GM21515 (cell line): ENCODE data around the gene ARSJ.
A peak's percentile ranks its signal among the peaks of the same experiment; 100 is the strongest.
"Not testable (repeated sequence)": the region's sequence is repeated elsewhere in the genome, so short reads cannot be mapped to it uniquely, and the experiment has no call there.

ENCODE experiments used
- ATAC-seq: cut with Tn5 transposase; IDR thresholded peaks from one replicate; pipeline ENCODE4 v1.9.1; 2021; ENCODE audit not compliant: unreplicated experiment

ARSJ gene

DNA sequence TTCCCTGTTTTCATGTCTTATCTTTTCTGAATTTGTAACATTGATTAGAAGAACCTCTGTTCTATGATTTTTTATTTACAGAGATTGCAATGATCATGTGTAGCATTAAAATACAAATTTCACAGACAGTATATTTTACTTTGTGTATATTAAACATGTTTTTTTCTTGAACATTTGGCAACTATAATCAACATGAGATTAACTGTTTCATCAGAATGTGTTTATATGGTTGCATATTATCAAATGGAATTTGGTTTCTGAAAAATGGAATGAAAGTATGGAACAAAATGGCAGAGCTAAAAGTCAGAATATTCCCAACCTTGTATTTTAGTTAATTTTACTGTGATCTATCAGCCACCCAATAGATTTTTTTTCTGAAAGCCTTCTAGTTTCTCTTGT, 19.9 kb downstream of the ARSJ start:
- no peak for ATAC-seq

DNA sequence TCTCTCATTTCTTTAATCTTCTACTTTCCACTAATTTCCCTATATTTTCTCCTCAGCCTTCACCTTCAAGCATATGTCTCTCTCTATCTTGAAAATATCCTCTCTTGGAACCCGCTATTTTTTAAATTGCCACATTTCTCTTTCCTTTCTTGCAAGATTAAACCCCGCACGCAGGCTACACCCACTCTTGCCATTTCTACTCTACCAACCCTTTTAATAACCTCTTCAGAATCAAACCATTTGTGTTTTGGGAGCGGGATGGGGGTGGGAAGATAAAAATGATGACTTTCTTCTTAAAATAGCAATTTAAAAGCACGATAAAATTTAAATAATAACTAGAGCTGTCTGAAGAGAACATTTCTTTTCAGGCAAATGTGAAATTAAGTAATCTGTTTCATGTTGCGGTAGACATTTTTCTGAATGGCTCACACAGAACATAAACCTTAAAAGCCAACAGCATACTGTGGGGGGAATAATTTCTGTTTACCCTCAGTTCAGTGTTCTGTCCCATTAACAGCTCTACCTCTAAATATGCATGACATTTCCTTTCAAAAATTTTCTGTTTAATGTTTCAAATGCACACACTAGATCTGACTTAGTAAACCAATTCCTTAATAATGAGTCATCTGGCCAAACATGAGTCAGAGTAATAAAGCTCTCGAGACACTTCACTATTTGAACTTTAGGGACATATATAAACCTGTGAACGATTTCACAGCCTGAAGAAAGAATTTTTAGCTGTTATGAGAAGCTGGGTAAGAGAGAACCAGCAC, 20.5 kb downstream of the ARSJ start:
- ATAC-seq: no peak

DNA sequence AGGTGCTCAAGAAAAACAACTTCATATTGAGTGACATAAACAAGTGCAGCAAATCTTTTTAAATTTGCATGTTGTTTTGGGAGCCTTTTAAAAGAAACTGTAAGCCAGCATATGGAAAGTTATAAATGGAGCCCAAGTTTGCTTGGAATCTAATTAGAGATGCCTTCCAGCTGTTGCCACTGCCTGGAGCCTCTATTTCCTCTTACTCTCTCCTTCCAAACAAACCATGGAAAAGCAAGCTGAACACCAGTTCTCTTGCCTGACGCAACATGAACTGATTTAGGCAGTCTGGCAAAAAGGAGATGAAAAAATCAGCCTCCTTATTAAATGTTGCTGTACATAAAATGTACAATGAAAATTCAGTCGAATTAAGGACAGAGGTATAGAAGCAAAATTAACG, 21.5 kb downstream of the ARSJ start:
- ATAC-seq: no peak

DNA sequence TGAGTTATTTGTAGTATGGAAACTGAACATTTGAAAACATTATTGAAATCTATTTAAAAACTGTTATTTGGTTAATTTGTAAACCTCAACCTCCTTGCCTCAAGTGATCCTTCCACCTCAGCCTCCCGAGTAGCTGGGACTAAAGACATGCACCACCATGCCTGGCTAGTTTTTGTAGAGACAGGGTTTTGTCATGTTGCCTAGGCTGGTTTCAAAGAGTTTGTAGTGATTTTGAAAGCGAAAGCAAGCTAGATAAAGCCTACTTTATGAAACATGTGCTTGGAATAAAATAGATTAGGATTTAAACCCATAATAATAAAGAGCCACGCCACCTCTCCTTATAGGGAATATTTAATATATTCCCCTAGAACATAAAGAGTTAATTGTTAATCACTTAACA, 23.5 kb downstream of the ARSJ start:
- ATAC-seq: no peak

DNA sequence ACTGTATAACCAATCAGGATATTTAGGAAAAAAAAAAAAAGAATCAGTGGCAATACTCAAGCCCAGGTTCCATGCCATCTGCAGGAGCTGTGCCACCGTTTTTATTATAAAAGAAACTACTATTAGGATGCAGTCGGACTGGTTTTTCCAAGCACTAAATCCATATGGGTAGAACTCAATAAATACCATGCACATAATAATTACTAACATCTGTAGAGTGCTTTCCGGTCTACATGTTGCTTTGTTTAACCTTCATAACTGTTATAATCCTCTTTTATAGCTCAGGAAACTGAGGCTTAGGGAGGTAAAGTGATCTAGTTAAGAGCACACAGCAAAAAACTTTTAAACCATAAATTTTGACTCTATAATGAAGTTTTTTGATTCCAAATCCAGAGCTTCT, 24.0 kb downstream of the ARSJ start:
- ATAC-seq: no peak

DNA sequence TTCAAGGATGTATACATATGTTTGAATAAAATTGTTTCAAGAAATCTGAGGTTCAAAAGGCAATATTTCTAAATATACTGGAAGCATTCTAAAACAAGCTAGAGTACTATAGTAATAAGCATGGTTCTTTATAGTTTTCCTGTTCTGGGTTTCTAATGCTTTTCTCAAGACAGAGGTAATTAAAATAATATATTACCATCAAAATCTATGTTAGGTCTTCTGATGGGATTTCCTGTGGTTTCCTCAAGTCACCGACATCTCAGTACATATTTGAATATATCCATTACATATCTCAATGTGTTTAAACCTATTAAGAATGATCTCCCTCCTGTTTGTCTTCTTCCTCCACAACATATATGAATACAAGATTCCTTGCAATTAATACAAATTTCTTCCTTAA, 25.6 kb downstream of the ARSJ start:
- no peak for ATAC-seq

DNA sequence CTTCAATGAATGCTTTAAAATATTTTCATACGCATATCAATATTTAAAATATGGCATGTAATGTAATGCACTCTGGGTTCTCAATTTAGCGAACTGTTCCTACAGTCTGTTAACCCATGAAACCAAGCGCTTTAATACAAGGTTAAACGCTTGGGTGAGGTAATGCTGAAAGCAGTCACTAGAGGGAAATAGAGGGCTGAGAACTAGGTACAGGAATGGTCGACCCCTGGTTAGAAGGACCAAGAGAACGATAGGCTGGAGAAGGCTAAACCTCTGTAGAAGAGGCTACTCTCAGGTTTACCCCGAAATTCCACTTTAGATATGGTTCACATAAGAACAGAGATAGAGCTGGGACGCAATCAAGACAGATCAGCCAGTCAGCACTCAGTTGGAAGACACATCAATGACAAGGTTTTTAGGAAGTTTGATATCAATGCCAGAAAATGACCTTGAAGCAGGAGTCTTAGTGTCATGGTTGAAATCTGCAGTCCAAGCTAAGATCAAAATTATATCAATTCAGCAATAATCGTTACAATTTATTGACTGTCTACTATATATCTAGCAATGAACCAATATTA, 26.9 kb downstream of the ARSJ start:
- ATAC-seq: peak; percentile 92

DNA sequence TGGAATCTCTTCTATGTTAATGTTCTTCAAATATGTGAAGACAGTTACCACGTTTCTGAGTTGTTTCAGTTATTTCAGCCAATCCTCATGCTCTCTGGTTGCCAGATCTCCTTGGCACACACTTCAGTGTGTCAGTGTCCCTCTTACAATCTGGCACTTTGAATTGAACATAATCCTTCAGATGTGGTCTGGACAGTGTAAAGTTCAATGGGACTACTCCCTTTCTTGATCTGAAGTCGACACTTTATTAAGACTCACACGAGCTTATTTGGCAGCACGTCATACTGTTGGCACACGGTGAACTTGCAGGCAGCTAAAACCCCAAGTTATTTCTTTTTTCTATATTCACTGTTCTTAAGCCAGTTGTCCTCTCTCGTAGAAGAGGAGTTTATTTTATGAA, 28.2 kb downstream of the ARSJ start:
- ATAC-seq: no peak

DNA sequence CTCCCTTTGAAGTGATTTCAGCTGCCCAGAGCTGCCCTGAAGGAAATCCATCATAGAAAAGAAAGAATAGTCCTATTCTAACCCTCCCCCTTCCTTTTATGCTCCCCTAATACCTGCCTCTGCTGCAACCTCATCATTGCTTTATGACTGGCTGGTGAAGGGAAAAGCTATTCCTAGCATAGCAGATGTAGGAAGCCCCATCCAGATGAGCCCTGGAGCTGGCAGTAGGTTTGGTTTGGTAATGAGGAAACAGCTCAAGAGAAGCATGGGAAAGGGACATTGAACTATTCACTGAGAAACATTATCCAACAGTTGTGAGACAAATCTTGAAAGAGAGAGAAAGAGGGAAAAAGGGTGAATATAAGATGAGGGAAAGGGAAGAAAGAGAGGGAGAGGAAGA, 29.2 kb downstream of the ARSJ start:
- ATAC-seq: no peak

DNA sequence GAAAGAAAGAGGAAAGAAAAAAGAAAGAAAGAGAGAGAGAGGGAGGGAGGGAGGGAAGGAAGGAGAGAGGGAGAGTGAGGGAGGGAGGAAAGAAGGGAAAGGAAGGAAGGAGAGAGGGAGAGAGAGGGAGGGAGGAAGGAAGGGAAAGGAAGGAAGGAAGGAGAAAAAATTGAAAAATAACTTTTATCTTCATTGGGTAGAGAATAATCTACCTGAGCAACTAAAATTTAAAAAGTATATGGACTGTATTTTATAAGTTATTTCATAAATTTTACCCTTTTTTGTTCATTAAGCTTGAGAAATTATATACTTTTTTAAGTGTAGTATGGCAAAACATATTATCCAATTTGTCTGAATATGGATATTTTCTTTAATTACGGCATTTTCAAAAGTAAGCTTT, 32.0 kb downstream of the ARSJ start:
- no peak for ATAC-seq

DNA sequence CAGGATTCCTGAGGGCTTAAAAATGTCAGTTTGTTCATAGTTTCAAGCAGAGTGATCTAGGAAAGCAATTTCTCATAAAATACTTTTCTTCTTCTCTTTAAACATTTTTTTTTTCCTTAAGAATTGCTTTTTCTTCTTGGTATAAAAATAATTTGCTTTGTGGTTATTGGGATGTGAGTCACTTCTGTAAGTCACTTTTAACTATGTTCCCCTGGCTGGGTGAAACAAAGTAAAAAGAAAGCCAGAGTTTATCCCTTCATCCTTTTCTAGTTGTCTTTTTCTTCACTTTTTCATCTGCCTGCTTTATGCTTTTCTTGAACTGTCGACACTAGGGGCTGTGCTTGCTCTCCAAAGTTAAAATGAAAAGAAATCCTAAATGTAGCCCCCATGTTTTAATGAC, 33.5 kb downstream of the ARSJ start:
- no peak for ATAC-seq

DNA sequence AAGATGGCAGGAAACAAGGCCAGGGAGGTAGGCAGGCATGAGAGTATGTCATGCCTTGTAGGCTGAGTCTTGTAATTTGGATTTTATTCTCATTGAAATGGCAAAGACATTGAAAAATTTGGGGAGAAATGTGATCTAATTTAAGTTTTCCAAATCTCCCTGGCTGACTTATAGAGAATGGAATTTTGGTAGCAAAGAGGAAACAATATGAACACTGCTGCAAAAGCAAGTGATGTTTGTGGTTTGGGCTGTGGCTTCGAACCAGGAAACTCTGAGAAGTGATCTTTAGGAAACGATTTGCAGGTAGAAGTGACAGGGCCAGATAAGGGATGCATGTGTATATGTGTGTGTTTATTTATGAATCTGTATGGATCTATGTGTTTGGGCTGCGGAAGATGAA, 35.6 kb downstream of the ARSJ start:
- ATAC-seq: no peak

DNA sequence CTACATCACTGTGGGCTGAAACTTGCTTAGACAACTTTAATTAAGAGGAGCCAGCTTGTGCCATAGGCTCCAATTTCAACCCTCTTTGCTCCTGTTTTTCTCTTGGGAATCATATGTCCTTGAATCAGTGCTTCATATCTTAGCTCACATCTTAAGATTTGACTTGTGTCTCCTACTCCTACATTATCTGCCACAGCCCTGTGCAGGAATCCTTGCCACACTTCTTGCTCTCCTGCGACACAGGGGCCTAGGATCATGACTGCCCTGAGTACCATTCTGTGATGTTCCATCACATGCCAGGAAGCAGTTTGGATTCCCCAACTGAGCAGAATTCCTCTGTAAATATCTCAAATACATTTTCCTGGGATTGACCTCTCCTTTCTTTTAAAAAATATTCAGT, 36.4 kb downstream of the ARSJ start:
- no peak for ATAC-seq

DNA sequence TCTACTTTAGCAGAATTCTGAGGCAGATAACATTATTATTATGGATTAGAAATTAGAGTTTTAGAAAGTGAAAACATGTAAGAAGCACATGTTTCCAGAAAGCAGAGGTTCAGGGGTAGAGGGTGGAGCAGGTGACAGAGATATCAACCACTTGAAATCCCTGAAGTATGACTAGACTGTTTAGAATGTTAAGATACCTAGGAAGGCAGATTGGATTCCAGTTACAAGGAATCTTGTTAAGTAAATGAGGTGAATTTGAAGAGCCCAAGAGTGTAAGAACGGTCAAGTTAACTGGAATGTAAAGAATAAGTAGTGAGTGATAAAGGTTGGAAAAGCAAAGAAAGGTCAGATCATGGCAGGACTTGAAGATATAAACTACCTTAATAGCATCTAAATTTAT, 37.6 kb downstream of the ARSJ start:
- ATAC-seq: no peak

DNA sequence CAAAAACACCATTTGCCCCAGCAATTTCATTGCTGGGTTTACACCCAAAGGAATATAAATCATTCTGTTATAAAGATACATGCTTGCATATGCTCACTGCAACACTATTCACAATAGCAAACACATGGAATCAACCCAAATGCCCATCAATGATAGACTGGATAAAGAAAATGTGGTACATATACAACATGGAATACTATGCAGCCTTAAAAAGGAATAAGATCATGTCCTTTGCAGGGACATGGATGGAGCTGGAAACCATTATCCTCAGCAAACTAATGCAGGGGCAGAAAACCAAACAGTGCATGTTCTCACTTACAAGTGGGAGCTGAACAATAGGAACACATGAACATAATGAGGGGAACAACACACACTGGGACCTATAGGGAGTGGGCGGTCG, 39.3 kb downstream of the ARSJ start:
- ATAC-seq: not testable (repeated sequence)

DNA sequence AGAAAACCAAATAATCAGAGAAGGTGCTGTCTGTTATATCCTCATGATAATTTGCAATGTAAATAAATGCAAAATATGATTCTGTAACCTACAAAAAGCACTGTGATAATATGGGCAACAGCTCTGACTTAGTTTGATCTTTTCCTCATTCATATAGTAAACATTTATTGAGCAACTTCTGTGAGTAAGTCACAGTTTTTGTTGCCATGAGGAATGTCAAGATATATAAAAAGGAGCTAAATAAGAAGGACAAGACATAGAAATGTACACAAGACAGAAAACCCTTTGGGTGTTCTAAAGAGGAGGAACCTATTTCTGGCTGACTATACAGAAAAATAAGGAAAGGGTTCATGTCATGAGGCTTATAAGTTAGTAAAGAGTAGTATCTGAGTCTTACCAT, 44.3 kb downstream of the ARSJ start:
- no peak for ATAC-seq

DNA sequence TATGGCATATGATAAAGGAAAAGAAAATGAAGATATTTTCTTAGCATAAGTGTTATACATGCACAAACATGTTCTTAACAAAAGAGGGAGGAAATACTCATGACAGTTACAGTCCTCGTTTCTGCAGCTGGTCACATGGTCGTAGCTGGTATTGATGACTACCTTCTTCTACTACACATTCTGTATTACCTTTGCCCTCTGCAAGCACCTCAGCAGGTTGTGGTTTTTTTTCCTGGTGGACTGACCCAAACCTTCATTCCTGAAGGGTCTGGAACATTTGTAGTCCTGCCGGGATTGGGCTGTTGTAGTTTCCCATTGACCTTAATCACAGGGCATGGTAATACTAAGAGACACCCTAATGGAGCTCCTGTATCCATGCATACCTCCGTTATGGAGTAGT, 54.7 kb downstream of the ARSJ start:
- not testable (repeated sequence) for ATAC-seq

DNA sequence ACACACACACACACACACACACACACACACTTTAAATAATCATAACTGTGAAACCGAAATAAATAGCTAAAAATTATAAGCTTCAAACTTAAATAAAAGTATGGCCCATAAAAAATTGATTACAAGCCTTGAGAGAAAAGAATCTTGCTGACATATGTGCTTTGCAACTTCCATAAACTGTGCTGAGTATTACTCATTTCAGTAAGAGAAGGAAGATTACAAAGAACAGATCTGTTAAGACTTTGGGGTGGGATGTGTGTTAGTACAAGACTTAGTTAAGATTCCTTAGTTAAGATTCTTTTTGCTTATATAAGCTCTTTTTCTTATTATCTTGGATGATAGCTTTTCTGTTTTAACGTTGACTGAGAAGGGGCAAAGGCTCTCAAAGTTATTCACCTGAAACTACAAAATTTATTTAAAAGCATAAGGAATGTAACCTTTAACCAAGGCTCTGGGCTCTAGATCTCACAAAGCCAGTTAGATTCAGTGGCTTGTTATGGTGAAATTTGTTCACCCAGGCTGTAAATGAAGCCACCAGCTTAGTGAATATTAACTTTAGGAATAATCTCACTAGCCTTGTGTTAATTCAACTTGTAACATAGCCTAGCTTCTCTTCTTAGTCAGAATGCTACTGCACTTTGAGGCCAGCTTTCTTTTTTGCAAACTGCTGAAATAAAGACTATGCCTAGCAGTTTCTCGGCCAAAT, 58.2 kb downstream of the ARSJ start:
- ATAC-seq: no peak

DNA sequence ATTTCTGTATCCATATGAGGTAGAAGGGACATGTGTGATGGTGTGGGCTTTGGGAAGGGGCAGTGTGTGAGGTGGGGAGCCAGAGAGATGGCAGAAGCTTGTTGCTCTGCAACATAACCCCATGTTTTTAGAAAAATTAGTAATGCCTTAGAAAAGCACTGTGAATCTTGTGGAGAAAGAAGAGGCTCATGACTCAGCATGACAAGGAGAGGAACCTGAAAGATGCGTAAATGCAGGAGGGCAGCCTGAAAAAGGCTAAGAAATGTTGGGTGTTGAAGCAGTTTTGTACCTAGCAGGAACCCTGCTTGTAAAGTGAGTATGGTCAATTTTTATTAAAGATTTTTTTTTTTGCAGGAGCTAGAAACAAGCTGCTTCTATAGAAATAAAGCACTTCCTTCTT, 59.8 kb downstream of the ARSJ start:
- no peak for ATAC-seq

DNA sequence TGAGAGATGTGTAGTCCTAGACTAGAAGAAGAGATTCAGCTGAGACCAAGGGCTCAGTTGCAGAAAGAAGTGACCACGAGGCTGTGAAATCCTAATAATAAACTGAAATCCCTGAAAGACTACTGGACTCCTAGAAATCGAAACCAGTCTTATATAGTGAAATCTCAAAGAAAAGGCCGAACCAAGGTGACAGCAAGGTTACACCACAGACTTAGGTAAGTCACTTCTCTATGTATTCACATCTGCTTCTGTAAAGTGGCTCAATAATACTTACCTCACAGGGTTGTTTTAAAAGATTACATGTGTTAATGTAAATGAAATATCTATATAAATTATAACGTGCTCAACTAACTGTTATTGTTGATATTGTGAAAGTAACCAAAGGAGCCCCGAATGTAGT, 60.3 kb downstream of the ARSJ start:
- no peak for ATAC-seq

DNA sequence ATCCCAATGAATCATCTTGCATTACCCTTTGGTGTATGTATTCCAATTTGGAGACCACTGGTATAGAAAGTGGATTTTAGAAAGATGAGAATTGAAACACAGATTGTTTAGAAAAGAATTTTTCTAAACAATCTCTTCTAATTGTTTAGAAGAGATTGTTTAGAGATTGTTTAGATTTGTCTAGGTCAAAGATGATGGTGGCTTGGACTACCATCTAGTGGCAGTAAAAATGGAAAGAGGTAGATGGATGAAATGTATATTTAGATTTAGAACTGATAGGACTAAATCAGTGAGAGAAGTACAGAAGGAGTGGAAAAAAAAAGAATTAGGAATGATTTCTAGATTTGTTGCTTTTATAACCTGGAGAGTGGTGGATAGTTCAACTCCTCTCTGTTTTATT, 70.6 kb downstream of the ARSJ start:
- no peak for ATAC-seq

DNA sequence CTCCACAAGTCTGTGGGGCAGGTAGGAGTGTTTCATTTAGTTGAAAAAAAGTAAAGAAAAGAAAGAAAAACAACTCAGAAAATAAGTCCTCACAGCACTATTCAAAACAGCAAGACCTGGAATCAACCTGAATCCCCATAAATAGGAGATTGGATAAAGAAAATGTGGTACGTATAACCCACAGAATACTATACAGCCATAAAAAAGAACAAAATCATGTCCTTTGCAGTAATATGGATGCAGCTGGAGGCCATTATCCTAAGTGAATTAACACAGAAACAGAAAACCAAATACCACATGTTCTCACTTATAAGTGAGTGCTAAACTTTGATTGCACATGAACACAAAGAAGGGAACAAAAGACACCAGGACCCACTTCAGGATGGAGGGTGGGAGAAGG, 71.9 kb downstream of the ARSJ start:
- no peak for ATAC-seq
